H1 (cell line): Measurements from ENCODE around the gene CTIF. TPM values are rescaled to one million over a fixed set of nuclear protein-coding genes. Genes with fewer than 3 reads are reported as not detected.

Source experiments
- CTCF ChIA-PET: fragments of 300-600 bp; sonication (Branson Sonifier 250); formaldehyde crosslinking; loops from one replicate; lab custom pipeline; 2021; ENCODE audit not compliant: partially characterized antibody; lab: Charles Lee
- POLR2A ChIA-PET: fragments of 300-600 bp; sonication (Branson Sonifier 250); formaldehyde crosslinking; loops from one replicate; lab custom pipeline; 2021; ENCODE audit warnings: inconsistent platforms; ENCODE audit not compliant: partially characterized antibody; lab: Charles Lee
- DNase-seq, 2 experiments: peaks; one replicate each; pipeline versions ENCODE4 v3.0.0 to v3.0.0-alpha.2; 2010 to 2022; ENCODE audit warnings: low spot score in 2 of 2, low read depth in 1 of 2, mixed read lengths in 1 of 2
- FAIRE-seq: peaks from 2 replicates; lab custom pipeline; 2011; peaks lifted over from hg19 to GRCh38; lab: Jason Lieb, UNC
- H2AFZ ChIP-seq: 2 replicates; pipeline ENCODE4 v1.8.1; 2012; ENCODE audit warnings: low read length, inconsistent platforms
- H2AK5ac ChIP-seq: 2 replicates; pipeline ENCODE4 v1.6.1; 2013; ENCODE audit warnings: low read depth, low read length
- H2BK120ac ChIP-seq: replicated peaks from 2 replicates; pipeline ENCODE3; 2013; ENCODE audit warnings: low read depth, low read length, inconsistent platforms
- H2BK12ac ChIP-seq: 2 replicates; pipeline ENCODE4 v1.6.1; 2013; ENCODE audit warnings: low read depth, low read length
- H2BK15ac ChIP-seq: 2 replicates; pipeline ENCODE4 v1.6.1; 2013; ENCODE audit warnings: low read length
- H2BK20ac ChIP-seq: 2 replicates; pipeline ENCODE4 v1.6.1; 2013; ENCODE audit warnings: low read length
- H2BK5ac ChIP-seq: 2 replicates; pipeline ENCODE4 v1.6.1; 2013; ENCODE audit warnings: low read depth, low read length
- H3K14ac ChIP-seq: 2 replicates; pipeline ENCODE4 v1.6.1; 2013; ENCODE audit warnings: inconsistent platforms; ENCODE audit not compliant: insufficient read length
- H3K18ac ChIP-seq: 2 replicates; pipeline ENCODE4 v1.6.1; 2013; ENCODE audit warnings: low read length; ENCODE audit errors: extremely low read depth
- H3K23ac ChIP-seq: 2 replicates; pipeline ENCODE4 v1.6.1; 2013; ENCODE audit warnings: inconsistent platforms; ENCODE audit not compliant: insufficient read length
- H3K23me2 ChIP-seq: 2 replicates; pipeline ENCODE4 v1.6.1; 2013; ENCODE audit warnings: low read depth, low read length
- H3K27ac ChIP-seq: 2 replicates; pipeline ENCODE4 v1.6.1; 2011; ENCODE audit warnings: low read depth, low read length, inconsistent platforms
- H3K27me3 ChIP-seq, 4 experiments: replicated peaks in 1 of 4; 1 replicate in 1 of 4; 2 replicates in 3 of 4; pipeline versions ENCODE4 v1.6.1 to v1.8.1; 2011 to 2013; ENCODE audit warnings: low read length in 3 of 4, mild to moderate bottlenecking in 3 of 4, inconsistent platforms in 2 of 4, mixed read lengths in 2 of 4, moderate library complexity in 1 of 4; ENCODE audit not compliant: control insufficient read depth in 3 of 4, insufficient read depth in 3 of 4; ENCODE audit errors: extremely low read depth in 1 of 4
- H3K36me3 ChIP-seq, 4 experiments: 2 replicates each; pipeline versions ENCODE4 v1.6.1 to v1.8.1; 2011 to 2013; ENCODE audit warnings: mild to moderate bottlenecking in 4 of 4, low read length in 3 of 4, moderate library complexity in 2 of 4, control low read depth in 1 of 4, inconsistent platforms in 1 of 4; ENCODE audit not compliant: insufficient read depth in 4 of 4, control insufficient read depth in 2 of 4
- H3K4ac ChIP-seq: replicated peaks from 2 replicates; pipeline ENCODE3; 2013; ENCODE audit warnings: low read length, low read depth, mixed read lengths, inconsistent platforms; ENCODE audit not compliant: insufficient read length
- H3K4me1 ChIP-seq, 4 experiments: replicated peaks in 1 of 4; 1 replicate in 1 of 4; 2 replicates in 3 of 4; pipeline versions ENCODE4 v1.6.1 to v1.8.1; 2011 to 2013; ENCODE audit warnings: low read length in 3 of 4, inconsistent platforms in 2 of 4, mixed read lengths in 1 of 4; ENCODE audit not compliant: insufficient read depth in 4 of 4, control insufficient read depth in 3 of 4
- H3K4me2 ChIP-seq, 2 experiments: 2 replicates each; pipeline versions ENCODE4 v1.6.1 to v1.8.1; 2011 to 2013; ENCODE audit warnings: low read depth in 2 of 2, low read length in 2 of 2, control low read depth in 1 of 2, inconsistent platforms in 1 of 2, mild to moderate bottlenecking in 1 of 2; ENCODE audit not compliant: insufficient read depth in 1 of 2
- H3K4me3 ChIP-seq, 4 experiments: fragments of 200-600, 300-600 bp in 1 of 4; sonication (generic), shearing (Covaris generic), sonication (Bioruptor Twin) in 1 of 4; 2 replicates each; pipeline versions ENCODE4 v1.5.1 to v1.8.1; 2011 to 2016; ENCODE audit warnings: low read length in 4 of 4, low read depth in 3 of 4, control low read depth in 2 of 4, inconsistent platforms in 2 of 4, mild to moderate bottlenecking in 2 of 4, mixed read lengths in 1 of 4, moderate library complexity in 1 of 4; ENCODE audit not compliant: insufficient read depth in 2 of 4; ENCODE audit errors: extremely low read depth in 1 of 4
- H3K56ac ChIP-seq: replicated peaks from 2 replicates; pipeline ENCODE3; 2013; ENCODE audit warnings: low read depth, mild to moderate bottlenecking, mixed read lengths, low read length, inconsistent platforms; ENCODE audit not compliant: insufficient read length
- H3K79me1 ChIP-seq: 2 replicates; pipeline ENCODE4 v1.6.1; 2013; ENCODE audit warnings: low read depth, low read length, control low read depth
- H3K79me2 ChIP-seq, 2 experiments: 2 replicates each; pipeline versions ENCODE4 v1.6.1 to v1.8.1; 2012 to 2013; ENCODE audit warnings: low read length in 2 of 2, mild to moderate bottlenecking in 2 of 2, inconsistent platforms in 1 of 2; ENCODE audit not compliant: insufficient read depth in 2 of 2, control insufficient read depth in 1 of 2
- H3K9ac ChIP-seq, 4 experiments: replicated peaks in 1 of 4; 1 replicate in 1 of 4; 2 replicates in 3 of 4; pipeline versions ENCODE4 v1.6.1 to v1.8.1; 2011 to 2013; ENCODE audit warnings: low read depth in 3 of 4, low read length in 3 of 4, control low read depth in 2 of 4, mild to moderate bottlenecking in 2 of 4, moderate library complexity in 2 of 4, inconsistent platforms in 1 of 4; ENCODE audit errors: extremely low read depth in 1 of 4
- H3K9me3 ChIP-seq, 2 experiments: 2 replicates each; pipeline versions ENCODE4 v1.6.1 to v1.8.1; 2012 to 2013; ENCODE audit warnings: mild to moderate bottlenecking in 2 of 2, moderate library complexity in 2 of 2, control low read depth in 1 of 2, inconsistent platforms in 1 of 2, low read depth in 1 of 2, low read length in 1 of 2, mixed read lengths in 1 of 2; ENCODE audit not compliant: insufficient read depth in 2 of 2
- H4K20me1 ChIP-seq, 2 experiments: replicated peaks in 1 of 2; 2 replicates each; pipeline versions ENCODE3 to v1.8.1; 2011 to 2013; ENCODE audit warnings: inconsistent platforms in 2 of 2, low read length in 2 of 2, mild to moderate bottlenecking in 1 of 2; ENCODE audit not compliant: insufficient read depth in 2 of 2, control insufficient read depth in 1 of 2
- H4K5ac ChIP-seq: 2 replicates; pipeline ENCODE4 v1.6.1; 2013; ENCODE audit warnings: low read length, low read depth, mixed read lengths, inconsistent platforms; ENCODE audit not compliant: insufficient read length
- H4K8ac ChIP-seq: 2 replicates; pipeline ENCODE4 v1.8.0; 2013; ENCODE audit warnings: mild to moderate bottlenecking, moderate library complexity, low read length, inconsistent platforms; ENCODE audit not compliant: insufficient read depth; ENCODE audit errors: extremely low read depth
- H4K91ac ChIP-seq: replicated peaks from 2 replicates; pipeline ENCODE3; 2013; ENCODE audit warnings: low read length, mixed read lengths, inconsistent platforms; ENCODE audit not compliant: insufficient read length
- ATF3 ChIP-seq: IDR thresholded peaks from 2 replicates; pipeline ENCODE4 v1.6.1; 2011; ENCODE audit warnings: low read depth, mild to moderate bottlenecking, low read length; ENCODE audit not compliant: insufficient read depth
- CTBP2 ChIP-seq: IDR thresholded peaks from 2 replicates; pipeline ENCODE4 v1.7.0; 2011; ENCODE audit warnings: borderline replicate concordance, mild to moderate bottlenecking, moderate library complexity, mixed read lengths, low read length; ENCODE audit not compliant: insufficient read depth, insufficient read length
- E2F6 ChIP-seq: IDR thresholded peaks from 2 replicates; pipeline ENCODE4 v1.6.1; 2012; ENCODE audit warnings: inconsistent platforms
- FOSL1 ChIP-seq: IDR thresholded peaks from 2 replicates; pipeline ENCODE4 v1.6.1; 2011; ENCODE audit warnings: mild to moderate bottlenecking, low read depth, low read length, moderate library complexity; ENCODE audit not compliant: insufficient read depth
- KDM1A ChIP-seq: fragments of 200-600, 300-600 bp; sonication (generic); IDR thresholded peaks from 2 replicates; pipeline ENCODE4 v1.7.1; 2016; ENCODE audit warnings: mild to moderate bottlenecking, low read length, borderline replicate concordance
- TAF7 ChIP-seq: optimal IDR thresholded peaks from 2 replicates; pipeline ENCODE3; 2011; ENCODE audit warnings: low read depth, mild to moderate bottlenecking, inconsistent platforms, low read length, moderate library complexity, borderline replicate concordance
- TBP ChIP-seq: IDR thresholded peaks from 2 replicates; pipeline ENCODE4 v1.6.1; 2011; ENCODE audit warnings: low read depth, low read length, improper control_type of control experiment
- YY1 ChIP-seq: IDR thresholded peaks from 2 replicates; pipeline ENCODE4 v1.6.1; 2011; ENCODE audit warnings: low read depth, mild to moderate bottlenecking, low read length
- WGBS, 2 experiments: shearing (Covaris generic) in 1 of 2; methylation state at CpG; one replicate each; pipeline versions ENCODE4 v1.1.6 to v1.1.7; 2013 to 2015; ENCODE audit warnings: low lambda C conversion rate in 2 of 2, mixed read lengths in 2 of 2, inconsistent platforms in 1 of 2, low coverage in 1 of 2, missing lambda C conversion rate in 1 of 2; ENCODE audit not compliant: insufficient replicate concordance in 2 of 2, insufficient coverage in 1 of 2, insufficient read length in 1 of 2; ENCODE audit errors: extremely low coverage in 1 of 2, missing lambda C conversion rate in 1 of 2; 5-methylcytosine and 5-hydroxymethylcytosine counted together
- polyA plus RNA-seq, 7 experiments: library from polyadenylated mRNA; depleted of rRNA in 3 of 7; stranded (reverse) in 5 of 7; unstranded in 2 of 7; fragments of >200 nt in 5 of 7; fragments of 200-250 nt in 2 of 7; gene quantifications; 1 replicate in 5 of 7; 2 replicates in 1 of 7; 4 replicates in 1 of 7; pipeline versions ENCODE4 v1.2.1 to v1.2.3, GENCODE V29; 2011 to 2013; ENCODE audit warnings: missing spikeins in 2 of 7, mixed read lengths in 2 of 7
- total RNA-seq: library from RNA; stranded (reverse); fragmentation: NEBNext Ultra II Directional; extraction: Animal tissue kit (Norgen Biotek cat#: 25700); gene quantifications from 2 replicates; pipeline ENCODE4 v1.2.1, GENCODE V29; 2021
- TF ChIP-seq, protein P1 (sequence below): IDR thresholded peaks from 2 replicates; pipeline ENCODE4 v1.6.1; 2012; ENCODE audit warnings: low read length, inconsistent platforms

Gene CTIF
- total and polyA plus RNA-seq, 2 of the 8 experiments (the other 6 are each of a cell fraction or from before 2014, with no cell fraction given) = 9.0 to 17.8 TPM

- Histone ChIP-seq H2AK5ac (no peak overlapping the region), H3K14ac (no peak overlapping the region), H2BK5ac (no peak overlapping the region), H3K36me3 (no peaks in the 10 kb centered on the region), H3K27ac (no peak overlapping the region), H4K20me1 (peaks cover 0 to 2% of the 10 kb centered on the region in 2 experiments), H4K8ac (no peak overlapping the region), H3K4me3 (no peak overlapping the region), H3K4me1 (peaks cover 0 to 5% (median 0%) of the 10 kb centered on the region in 4 experiments; a peak in 2 of 7 replicates), H3K4ac (no peak overlapping the region), H2BK15ac (no peak overlapping the region), H3K4me2 (no peak overlapping the region), H3K18ac (no peak overlapping the region), H3K79me1 (no peaks in the 10 kb centered on the region), H3K9ac (no peak overlapping the region), H2BK120ac (no peak overlapping the region), H2BK20ac (no peak overlapping the region), H2AFZ (no peak overlapping the region), H3K23ac (no peak overlapping the region), H3K27me3 (no peaks in the 10 kb centered on the region), H4K91ac (no peak overlapping the region), H2BK12ac (no peak overlapping the region), H3K9me3 (no peaks in the 10 kb centered on the region), H3K23me2 (no peaks in the 10 kb centered on the region), H3K56ac (no peak overlapping the region), H4K5ac (no peak overlapping the region), H3K79me2 (no peaks in the 10 kb centered on the region)
- ChIA-PET CTCF (interaction anchor here (0.7 to 1.6 kb wide), 3 partner anchors 46 to 273 kb away, joined by 3 to 6 read pairs (median 3); no protein-coding TSS in a partner anchor), POLR2A (no interaction called here)
- FAIRE-seq (no peak), DNase-seq (no peak)
- WGBS, 2 experiments = 89% methylated on average over 10 of the region's 10 CpGs; no CpG with 5 or more reads in 1 of the 2 experiments
- TF ChIP-seq ATF3 (no peak), E2F6 (no peak), CTBP2 (no peak), TAF7 (no peak), FOSL1 (no peak), KDM1A (no peak), TBP (no peak), YY1 (no peak)
- TF ChIP-seq, protein P1, sequence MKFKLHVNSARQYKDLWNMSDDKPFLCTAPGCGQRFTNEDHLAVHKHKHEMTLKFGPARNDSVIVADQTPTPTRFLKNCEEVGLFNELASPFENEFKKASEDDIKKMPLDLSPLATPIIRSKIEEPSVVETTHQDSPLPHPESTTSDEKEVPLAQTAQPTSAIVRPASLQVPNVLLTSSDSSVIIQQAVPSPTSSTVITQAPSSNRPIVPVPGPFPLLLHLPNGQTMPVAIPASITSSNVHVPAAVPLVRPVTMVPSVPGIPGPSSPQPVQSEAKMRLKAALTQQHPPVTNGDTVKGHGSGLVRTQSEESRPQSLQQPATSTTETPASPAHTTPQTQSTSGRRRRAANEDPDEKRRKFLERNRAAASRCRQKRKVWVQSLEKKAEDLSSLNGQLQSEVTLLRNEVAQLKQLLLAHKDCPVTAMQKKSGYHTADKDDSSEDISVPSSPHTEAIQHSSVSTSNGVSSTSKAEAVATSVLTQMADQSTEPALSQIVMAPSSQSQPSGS = no peak
These were observed 179.6 kb downstream of the CTIF start for GRCh38 chr18:48718251-48718959.
